ENCODE measurements around the gene PROSER3.

The PROSER3 gene

DNA sequence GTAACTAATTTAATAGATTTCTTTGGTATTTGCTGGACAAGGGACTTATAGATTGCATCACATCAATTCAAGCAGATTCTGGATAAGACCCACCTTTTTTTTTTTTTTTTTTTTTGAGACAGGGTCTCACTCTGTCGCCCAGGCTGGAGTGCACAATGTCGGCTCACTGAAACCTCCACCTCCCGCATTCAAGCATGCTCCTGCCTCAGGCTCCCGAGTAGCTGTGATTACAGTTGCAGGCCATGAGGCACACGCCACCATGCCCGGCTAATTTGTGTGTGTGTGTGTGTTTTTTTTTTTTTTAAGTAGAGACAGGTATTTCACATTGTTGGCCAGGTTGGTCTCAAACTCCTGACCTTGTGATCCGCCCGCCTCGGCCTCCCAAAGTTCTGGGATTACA lies 58.9 kb downstream of the PROSER3 start:
- DNase-seq, result no peak
- Histone ChIP-seq H3K4me3 (ENCODE audit: control insufficient read depth in 1 of 7, extremely low read depth in 1 of 7, insufficient read depth in 4 of 7, low read depth in 2 of 7, low read length in 6 of 7) (no peak overlapping the region), H3K27ac (ENCODE audit: insufficient read depth in 1 of 2, low read depth in 1 of 2, low read length in 2 of 2, poor library complexity in 1 of 2, severe bottlenecking in 2 of 2) (no peak overlapping the region), H3K4me1 (ENCODE audit: control extremely low read depth in 1 of 4, control insufficient read depth in 4 of 4, insufficient read depth in 4 of 4, low read length in 3 of 4) (peaks cover 0 to 7% (median 0%) of the 10 kb centered on the region in 4 experiments), H3K9me3 (ENCODE audit: control extremely low read depth in 1 of 5, control insufficient read depth in 4 of 5, insufficient read depth in 2 of 5, low read depth in 1 of 5, low read length in 4 of 5) (no peaks in the 10 kb centered on the region), H3K27me3 (replicated peaks in 2 of 5; ENCODE audit: control insufficient read depth in 4 of 5, insufficient read depth in 5 of 5, low read length in 4 of 5) (peaks cover 0 to 26% (median 3%) of the 10 kb centered on the region in 5 experiments), H3K36me3 (ENCODE audit: control insufficient read depth in 4 of 4, insufficient read depth in 4 of 4, low read length in 3 of 4) (no peaks in the 10 kb centered on the region)
- 100% methylated on average over 4 of the region's 9 CpGs for WGBS (ENCODE audit: insufficient coverage)
- ChIA-PET CTCF (no interaction called here), POLR2A (interaction anchor here (0.6 kb wide), 1 partner anchor 85 kb away, joined by 4 read pairs; no protein-coding TSS in a partner anchor)

DNA sequence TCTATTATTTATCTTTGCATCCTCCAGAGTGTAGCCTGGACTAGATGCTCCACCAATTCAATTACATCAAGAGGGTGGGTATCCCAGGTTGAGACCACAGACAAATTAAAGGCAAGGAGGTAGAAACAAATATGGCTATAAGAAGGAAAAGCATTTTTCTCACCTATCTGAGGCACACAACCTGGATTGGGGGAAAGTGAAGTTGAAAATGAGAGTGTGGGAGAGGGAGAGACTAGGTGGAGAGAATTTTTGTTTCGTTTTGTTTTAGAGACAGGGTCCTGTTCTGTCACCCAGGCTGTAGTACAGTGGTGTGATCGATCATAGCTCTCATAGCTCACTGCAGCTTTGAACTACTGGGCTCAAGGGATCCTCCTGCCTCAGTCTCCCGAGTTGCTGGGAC lies 60.5 kb downstream of the PROSER3 start:
- Histone ChIP-seq H3K4me1 (ENCODE audit: control extremely low read depth in 1 of 4, control insufficient read depth in 4 of 4, insufficient read depth in 4 of 4, low read length in 3 of 4) (peaks cover 0 to 7% (median 0%) of the 10 kb centered on the region in 4 experiments), H3K27me3 (replicated peaks in 2 of 5; ENCODE audit: control insufficient read depth in 4 of 5, insufficient read depth in 5 of 5, low read length in 4 of 5) (peaks cover 0 to 17% (median 3%) of the 10 kb centered on the region in 5 experiments), H3K36me3 (ENCODE audit: control insufficient read depth in 4 of 4, insufficient read depth in 4 of 4, low read length in 3 of 4) (no peaks in the 10 kb centered on the region), H3K4me3 (ENCODE audit: control insufficient read depth in 1 of 7, extremely low read depth in 1 of 7, insufficient read depth in 4 of 7, low read depth in 2 of 7, low read length in 6 of 7) (no peak overlapping the region), H3K9me3 (ENCODE audit: control extremely low read depth in 1 of 5, control insufficient read depth in 4 of 5, insufficient read depth in 2 of 5, low read depth in 1 of 5, low read length in 4 of 5) (no peaks in the 10 kb centered on the region), H3K27ac (ENCODE audit: insufficient read depth in 1 of 2, low read depth in 1 of 2, low read length in 2 of 2, poor library complexity in 1 of 2, severe bottlenecking in 2 of 2) (no peak overlapping the region)
- CTCF ChIA-PET, result interaction anchor here (0.6 to 2.3 kb wide), 4 partner anchors 11 to 132 kb away, joined by 3 to 4 read pairs (median 3); no protein-coding TSS in a partner anchor
- no peak for DNase-seq
- POLR2A ChIA-PET, result no interaction called here
- WGBS (ENCODE audit: insufficient coverage), result 100% methylated on average over 1 of the region's 3 CpGs
